ENCODE data around the gene MAP2K7. TPM values are rescaled to one million over a fixed set of nuclear protein-coding genes. Genes with fewer than 3 reads are reported as not detected.

Gene MAP2K7
- total RNA-seq, 1 experiment from 2014 or later = 39.4 TPM

DNA sequence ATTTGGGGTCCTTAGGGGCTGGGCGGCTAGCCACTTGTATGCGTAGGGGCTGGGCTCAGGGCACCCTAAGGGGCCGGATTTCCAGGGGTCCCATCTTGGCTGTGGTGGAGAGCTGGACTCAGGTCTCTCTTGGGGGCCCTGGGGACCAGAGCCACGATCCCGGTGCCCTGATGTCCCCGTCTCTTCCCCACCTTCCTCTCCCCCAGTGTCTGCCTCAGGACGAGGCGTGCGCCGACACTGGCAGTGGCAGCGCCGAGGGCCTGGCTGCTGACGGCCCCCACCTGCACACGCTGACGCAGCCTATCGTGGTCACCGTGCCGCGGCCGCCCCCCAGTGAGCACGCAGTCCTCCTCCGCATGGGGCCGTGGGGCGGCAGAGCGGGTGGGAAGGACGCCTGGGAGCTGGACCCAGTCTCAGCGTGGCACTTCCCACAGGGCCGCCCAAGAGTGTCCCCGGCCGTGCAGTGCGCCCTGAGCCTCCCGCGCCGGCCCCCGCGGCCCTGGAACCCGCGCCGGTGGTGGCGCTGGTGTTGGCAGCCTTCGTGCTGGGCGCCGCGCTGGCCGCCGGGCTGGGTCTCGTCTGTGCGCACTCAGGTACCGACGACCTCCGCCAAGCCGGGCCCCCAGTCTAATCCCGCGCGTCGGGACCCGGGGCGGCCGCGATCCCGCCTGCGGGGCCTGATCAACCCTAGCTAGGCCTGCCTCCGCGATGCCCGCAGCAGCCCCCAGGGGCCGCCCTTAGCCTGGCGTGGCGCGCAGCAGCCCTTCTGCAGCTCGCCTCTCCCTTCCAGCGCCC, 13.8 kb downstream of the MAP2K7 start (continued):
- TF ChIP-seq, protein P1, sequence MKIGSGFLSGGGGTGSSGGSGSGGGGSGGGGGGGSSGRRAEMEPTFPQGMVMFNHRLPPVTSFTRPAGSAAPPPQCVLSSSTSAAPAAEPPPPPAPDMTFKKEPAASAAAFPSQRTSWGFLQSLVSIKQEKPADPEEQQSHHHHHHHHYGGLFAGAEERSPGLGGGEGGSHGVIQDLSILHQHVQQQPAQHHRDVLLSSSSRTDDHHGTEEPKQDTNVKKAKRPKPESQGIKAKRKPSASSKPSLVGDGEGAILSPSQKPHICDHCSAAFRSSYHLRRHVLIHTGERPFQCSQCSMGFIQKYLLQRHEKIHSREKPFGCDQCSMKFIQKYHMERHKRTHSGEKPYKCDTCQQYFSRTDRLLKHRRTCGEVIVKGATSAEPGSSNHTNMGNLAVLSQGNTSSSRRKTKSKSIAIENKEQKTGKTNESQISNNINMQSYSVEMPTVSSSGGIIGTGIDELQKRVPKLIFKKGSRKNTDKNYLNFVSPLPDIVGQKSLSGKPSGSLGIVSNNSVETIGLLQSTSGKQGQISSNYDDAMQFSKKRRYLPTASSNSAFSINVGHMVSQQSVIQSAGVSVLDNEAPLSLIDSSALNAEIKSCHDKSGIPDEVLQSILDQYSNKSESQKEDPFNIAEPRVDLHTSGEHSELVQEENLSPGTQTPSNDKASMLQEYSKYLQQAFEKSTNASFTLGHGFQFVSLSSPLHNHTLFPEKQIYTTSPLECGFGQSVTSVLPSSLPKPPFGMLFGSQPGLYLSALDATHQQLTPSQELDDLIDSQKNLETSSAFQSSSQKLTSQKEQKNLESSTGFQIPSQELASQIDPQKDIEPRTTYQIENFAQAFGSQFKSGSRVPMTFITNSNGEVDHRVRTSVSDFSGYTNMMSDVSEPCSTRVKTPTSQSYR (CRISPR knock-in tag; IDR thresholded peaks at IDR 0.05) = no peak
- TF ChIP-seq GABPB1 (CRISPR knock-in tag; IDR thresholded peaks at IDR 0.05) (no peak), ELF4 (CRISPR knock-in tag; IDR thresholded peaks at IDR 0.05; ENCODE audit: low read depth) (no peak), ZNF396 (CRISPR knock-in tag; IDR thresholded peaks at IDR 0.05; ENCODE audit: borderline replicate concordance) (no peak), MXD4 (CRISPR knock-in tag; IDR thresholded peaks at IDR 0.05; ENCODE audit: borderline replicate concordance) (no peak), HMGA2 (CRISPR knock-in tag; IDR thresholded peaks at IDR 0.05) (no peak), ZNF232 (CRISPR knock-in tag; IDR thresholded peaks at IDR 0.05) (no peak), SMAD4 (CRISPR knock-in tag; IDR thresholded peaks at IDR 0.05) (no peak), RORB (CRISPR knock-in tag; IDR thresholded peaks at IDR 0.05) (no peak), ZNF138 (CRISPR knock-in tag; conservative IDR thresholded peaks at IDR 0.05) (no peak), SMAD3 (CRISPR knock-in tag; IDR thresholded peaks at IDR 0.05; ENCODE audit: borderline replicate concordance) (no peak), SP1 (CRISPR knock-in tag; conservative IDR thresholded peaks at IDR 0.05) (peak; percentile 32; the same call in 1 of the 2 replicates), GTF2I (CRISPR knock-in tag; conservative IDR thresholded peaks at IDR 0.05) (no peak)
- TF ChIP-seq, protein P2, sequence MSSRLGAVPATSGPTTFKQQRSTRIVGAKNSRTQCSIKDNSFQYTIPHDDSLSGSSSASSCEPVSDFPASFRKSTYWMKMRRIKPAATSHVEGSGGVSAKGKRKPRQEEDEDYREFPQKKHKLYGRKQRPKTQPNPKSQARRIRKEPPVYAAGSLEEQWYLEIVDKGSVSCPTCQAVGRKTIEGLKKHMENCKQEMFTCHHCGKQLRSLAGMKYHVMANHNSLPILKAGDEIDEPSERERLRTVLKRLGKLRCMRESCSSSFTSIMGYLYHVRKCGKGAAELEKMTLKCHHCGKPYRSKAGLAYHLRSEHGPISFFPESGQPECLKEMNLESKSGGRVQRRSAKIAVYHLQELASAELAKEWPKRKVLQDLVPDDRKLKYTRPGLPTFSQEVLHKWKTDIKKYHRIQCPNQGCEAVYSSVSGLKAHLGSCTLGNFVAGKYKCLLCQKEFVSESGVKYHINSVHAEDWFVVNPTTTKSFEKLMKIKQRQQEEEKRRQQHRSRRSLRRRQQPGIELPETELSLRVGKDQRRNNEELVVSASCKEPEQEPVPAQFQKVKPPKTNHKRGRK (CRISPR knock-in tag; IDR thresholded peaks at IDR 0.05; ENCODE audit: borderline replicate concordance) = no peak
- TF ChIP-seq, protein P3, sequence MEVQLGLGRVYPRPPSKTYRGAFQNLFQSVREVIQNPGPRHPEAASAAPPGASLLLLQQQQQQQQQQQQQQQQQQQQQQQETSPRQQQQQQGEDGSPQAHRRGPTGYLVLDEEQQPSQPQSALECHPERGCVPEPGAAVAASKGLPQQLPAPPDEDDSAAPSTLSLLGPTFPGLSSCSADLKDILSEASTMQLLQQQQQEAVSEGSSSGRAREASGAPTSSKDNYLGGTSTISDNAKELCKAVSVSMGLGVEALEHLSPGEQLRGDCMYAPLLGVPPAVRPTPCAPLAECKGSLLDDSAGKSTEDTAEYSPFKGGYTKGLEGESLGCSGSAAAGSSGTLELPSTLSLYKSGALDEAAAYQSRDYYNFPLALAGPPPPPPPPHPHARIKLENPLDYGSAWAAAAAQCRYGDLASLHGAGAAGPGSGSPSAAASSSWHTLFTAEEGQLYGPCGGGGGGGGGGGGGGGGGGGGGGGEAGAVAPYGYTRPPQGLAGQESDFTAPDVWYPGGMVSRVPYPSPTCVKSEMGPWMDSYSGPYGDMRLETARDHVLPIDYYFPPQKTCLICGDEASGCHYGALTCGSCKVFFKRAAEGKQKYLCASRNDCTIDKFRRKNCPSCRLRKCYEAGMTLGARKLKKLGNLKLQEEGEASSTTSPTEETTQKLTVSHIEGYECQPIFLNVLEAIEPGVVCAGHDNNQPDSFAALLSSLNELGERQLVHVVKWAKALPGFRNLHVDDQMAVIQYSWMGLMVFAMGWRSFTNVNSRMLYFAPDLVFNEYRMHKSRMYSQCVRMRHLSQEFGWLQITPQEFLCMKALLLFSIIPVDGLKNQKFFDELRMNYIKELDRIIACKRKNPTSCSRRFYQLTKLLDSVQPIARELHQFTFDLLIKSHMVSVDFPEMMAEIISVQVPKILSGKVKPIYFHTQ (CRISPR knock-in tag; IDR thresholded peaks at IDR 0.05) = no peak
- TF ChIP-seq, protein P4, sequence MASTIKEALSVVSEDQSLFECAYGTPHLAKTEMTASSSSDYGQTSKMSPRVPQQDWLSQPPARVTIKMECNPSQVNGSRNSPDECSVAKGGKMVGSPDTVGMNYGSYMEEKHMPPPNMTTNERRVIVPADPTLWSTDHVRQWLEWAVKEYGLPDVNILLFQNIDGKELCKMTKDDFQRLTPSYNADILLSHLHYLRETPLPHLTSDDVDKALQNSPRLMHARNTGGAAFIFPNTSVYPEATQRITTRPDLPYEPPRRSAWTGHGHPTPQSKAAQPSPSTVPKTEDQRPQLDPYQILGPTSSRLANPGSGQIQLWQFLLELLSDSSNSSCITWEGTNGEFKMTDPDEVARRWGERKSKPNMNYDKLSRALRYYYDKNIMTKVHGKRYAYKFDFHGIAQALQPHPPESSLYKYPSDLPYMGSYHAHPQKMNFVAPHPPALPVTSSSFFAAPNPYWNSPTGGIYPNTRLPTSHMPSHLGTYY (CRISPR knock-in tag; IDR thresholded peaks at IDR 0.05) = no peak
- TF ChIP-seq, protein P5, sequence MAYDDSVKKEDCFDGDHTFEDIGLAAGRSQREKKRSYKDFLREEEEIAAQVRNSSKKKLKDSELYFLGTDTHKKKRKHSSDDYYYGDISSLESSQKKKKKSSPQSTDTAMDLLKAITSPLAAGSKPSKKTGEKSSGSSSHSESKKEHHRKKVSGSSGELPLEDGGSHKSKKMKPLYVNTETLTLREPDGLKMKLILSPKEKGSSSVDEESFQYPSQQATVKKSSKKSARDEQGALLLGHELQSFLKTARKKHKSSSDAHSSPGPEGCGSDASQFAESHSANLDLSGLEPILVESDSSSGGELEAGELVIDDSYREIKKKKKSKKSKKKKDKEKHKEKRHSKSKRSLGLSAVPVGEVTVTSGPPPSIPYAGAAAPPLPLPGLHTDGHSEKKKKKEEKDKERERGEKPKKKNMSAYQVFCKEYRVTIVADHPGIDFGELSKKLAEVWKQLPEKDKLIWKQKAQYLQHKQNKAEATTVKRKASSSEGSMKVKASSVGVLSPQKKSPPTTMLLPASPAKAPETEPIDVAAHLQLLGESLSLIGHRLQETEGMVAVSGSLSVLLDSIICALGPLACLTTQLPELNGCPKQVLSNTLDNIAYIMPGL (CRISPR knock-in tag; IDR thresholded peaks at IDR 0.05) = no peak; the same call in 1 of the 2 replicates
- TF ChIP-seq, protein P6, sequence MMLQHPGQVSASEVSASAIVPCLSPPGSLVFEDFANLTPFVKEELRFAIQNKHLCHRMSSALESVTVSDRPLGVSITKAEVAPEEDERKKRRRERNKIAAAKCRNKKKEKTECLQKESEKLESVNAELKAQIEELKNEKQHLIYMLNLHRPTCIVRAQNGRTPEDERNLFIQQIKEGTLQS (CRISPR knock-in tag; conservative IDR thresholded peaks at IDR 0.05) = no peak
- TF ChIP-seq, protein P7, sequence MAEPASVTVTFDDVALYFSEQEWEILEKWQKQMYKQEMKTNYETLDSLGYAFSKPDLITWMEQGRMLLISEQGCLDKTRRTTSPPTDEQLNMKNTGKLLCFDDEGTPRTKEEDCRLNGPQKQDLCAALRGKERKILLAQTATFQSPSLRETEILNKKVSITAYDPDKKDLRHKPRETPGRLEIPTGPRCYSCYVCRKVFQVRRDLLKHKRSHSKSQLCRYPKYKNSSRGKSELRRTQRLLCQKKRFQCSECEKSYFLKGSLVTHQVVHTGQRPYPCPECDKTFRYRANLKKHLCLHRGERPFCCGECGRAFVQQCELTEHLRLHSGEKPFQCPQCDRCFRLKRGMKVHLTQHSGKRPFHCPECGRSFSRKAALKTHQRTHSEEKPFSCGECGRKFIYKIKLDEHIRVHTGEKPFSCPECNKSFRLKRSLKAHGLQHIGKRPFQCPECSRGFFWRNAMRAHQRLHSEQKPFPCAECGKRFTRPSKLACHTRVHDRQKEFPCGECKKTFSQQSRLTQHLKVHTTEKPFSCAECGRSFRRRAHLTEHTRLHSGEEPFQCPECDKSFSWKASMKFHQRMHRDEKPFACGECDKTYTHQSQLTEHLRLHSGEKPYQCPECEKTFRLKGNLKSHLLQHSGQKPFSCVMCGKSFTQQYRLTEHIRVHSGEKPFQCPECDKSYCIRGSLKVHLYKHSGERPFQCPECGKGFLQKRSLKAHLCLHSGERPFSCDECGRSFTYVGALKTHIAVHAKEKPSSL (CRISPR knock-in tag; conservative IDR thresholded peaks at IDR 0.05) = no peak
- TF ChIP-seq, protein P8, sequence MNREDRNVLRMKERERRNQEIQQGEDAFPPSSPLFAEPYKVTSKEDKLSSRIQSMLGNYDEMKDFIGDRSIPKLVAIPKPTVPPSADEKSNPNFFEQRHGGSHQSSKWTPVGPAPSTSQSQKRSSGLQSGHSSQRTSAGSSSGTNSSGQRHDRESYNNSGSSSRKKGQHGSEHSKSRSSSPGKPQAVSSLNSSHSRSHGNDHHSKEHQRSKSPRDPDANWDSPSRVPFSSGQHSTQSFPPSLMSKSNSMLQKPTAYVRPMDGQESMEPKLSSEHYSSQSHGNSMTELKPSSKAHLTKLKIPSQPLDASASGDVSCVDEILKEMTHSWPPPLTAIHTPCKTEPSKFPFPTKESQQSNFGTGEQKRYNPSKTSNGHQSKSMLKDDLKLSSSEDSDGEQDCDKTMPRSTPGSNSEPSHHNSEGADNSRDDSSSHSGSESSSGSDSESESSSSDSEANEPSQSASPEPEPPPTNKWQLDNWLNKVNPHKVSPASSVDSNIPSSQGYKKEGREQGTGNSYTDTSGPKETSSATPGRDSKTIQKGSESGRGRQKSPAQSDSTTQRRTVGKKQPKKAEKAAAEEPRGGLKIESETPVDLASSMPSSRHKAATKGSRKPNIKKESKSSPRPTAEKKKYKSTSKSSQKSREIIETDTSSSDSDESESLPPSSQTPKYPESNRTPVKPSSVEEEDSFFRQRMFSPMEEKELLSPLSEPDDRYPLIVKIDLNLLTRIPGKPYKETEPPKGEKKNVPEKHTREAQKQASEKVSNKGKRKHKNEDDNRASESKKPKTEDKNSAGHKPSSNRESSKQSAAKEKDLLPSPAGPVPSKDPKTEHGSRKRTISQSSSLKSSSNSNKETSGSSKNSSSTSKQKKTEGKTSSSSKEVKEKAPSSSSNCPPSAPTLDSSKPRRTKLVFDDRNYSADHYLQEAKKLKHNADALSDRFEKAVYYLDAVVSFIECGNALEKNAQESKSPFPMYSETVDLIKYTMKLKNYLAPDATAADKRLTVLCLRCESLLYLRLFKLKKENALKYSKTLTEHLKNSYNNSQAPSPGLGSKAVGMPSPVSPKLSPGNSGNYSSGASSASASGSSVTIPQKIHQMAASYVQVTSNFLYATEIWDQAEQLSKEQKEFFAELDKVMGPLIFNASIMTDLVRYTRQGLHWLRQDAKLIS (CRISPR knock-in tag; IDR thresholded peaks at IDR 0.05; ENCODE audit: borderline replicate concordance) = no peak
